ENCODE measurements around the gene TTC19.

DNA sequence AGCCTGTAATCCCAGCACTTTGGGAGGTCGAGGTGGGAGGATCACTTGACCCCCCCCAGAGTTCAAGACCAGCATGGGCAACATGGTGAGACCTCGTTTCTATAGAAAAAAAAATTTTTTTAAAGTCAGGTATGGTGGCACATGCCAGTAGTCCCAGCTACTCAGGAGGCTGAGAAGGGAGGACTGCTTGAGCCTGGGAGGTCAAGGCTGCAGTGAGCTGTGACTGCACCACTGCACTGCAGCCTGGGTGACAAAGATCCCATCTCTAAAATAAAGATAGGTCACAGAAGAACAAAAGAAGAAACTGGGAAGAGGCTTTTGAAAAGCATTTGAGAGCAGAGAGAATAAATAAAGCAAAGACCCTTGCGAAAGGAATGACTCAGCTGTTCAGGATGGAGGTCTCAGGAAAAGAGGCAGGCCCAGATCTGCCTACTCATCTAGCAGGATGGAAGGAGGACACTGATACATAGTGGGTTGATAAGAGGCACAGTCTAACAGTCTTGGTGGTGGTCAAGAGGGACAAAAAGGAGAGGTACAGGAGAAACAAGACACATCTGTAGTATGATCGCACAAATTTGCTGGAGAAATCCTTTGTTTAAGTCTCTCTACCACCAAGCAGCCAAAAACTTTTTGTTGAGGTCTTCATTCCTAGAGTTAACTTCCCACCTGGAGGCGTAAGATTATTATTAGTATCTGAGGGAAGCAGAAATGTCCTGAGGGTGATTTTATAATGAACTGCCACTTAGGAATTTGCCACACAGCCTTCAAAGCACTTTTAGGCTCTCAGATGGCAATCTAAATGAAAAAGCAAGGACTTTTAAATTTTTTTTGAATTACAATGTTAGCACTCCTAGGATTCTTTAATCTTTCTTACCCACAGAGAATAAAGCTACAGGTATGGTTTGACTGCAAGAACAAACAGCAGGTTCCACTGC, 17.7 kb upstream of the TTC19 start:
- TF ChIP-seq CTCF (IDR thresholded peaks at IDR 0.05; ENCODE audit: low read depth, low read length) (no peak), EZH2phosphoT487 (IDR thresholded peaks at IDR 0.05; ENCODE audit: low read depth) (no peak)

All from OCI-LY3 (cell line).